Gastrocnemius medialis (tissue), 4 donors: ENCODE results near the gene GEMIN5. TPM values are rescaled to one million over a fixed set of nuclear protein-coding genes. Genes with fewer than 3 reads are reported as not detected.
A peak's percentile ranks its signal among the peaks of the same experiment; 100 is the strongest.

ENCODE experiments used
- ATAC-seq, 2 donors: fragments of 150-250 bp; one replicate each; pipeline ENCODE4 v1.9.1; 2016
- DNase-seq, 2 donors: peaks; one replicate each; pipeline ENCODE4 v3.0.0-alpha.2; 2019
- H3K27ac ChIP-seq, 4 donors: fragments of 200-600 bp; sonication (generic); 1 replicate in 1 of 4; 2 replicates in 3 of 4; pipeline ENCODE4 v1.5.1; 2016 to 2018; ENCODE audit warnings: mild to moderate bottlenecking in 2 of 4, moderate library complexity in 1 of 4
- H3K27me3 ChIP-seq, 3 donors: fragments of 200-600 bp; sonication (generic) in 2 of 3; 1 replicate in 1 of 3; 2 replicates in 2 of 3; pipeline versions ENCODE4 v1.5.1 to v1.6.0; 2016 to 2019; ENCODE audit warnings: mild to moderate bottlenecking in 1 of 3, moderate library complexity in 1 of 3
- H3K36me3 ChIP-seq, 2 donors: fragments of 200-600 bp; sonication (generic) in 1 of 2; one replicate each; pipeline ENCODE4 v1.5.1; 2017 to 2018
- H3K4me1 ChIP-seq, 2 donors: fragments of 200-600 bp; sonication (generic) in 1 of 2; one replicate each; pipeline ENCODE4 v1.5.1; 2016 to 2017; ENCODE audit warnings: mild to moderate bottlenecking in 2 of 2
- H3K4me3 ChIP-seq, 4 donors: fragments of 200-600 bp; sonication (generic) in 3 of 4; 1 replicate in 1 of 4; 2 replicates in 3 of 4; pipeline ENCODE4 v1.5.1; 2016 to 2019; ENCODE audit warnings: mild to moderate bottlenecking in 2 of 4
- H3K9me3 ChIP-seq, 3 donors: fragments of 200-600 bp; sonication (generic) in 2 of 3; 1 replicate in 1 of 3; 2 replicates in 2 of 3; pipeline ENCODE4 v1.5.1; 2016 to 2019
- POLR2A ChIP-seq, 2 donors: fragments of 450-650 bp; IDR thresholded peaks; one replicate each; pipeline ENCODE4 v1.6.1; 2017; ENCODE audit warnings: antibody characterized with exemption in 2 of 2, mild to moderate bottlenecking in 2 of 2, moderate library complexity in 2 of 2
- in situ Hi-C, 4 donors: fragments of 200-750 bp; cut with MboI; loops; one replicate each; pipeline versions ENCODE4 v1.15.0 to v1.8.0; 2017; ENCODE audit warnings: low sequenced_read_pairs in 4 of 4
- intact Hi-C: fragments of 100-400 bp; cut with DNase I; formaldehyde crosslinking; loops from one replicate; pipeline ENCODE4 v1.15.1; 2023; ENCODE audit warnings: low total_unique reads
- total RNA-seq, 4 donors: library from RNA; depleted of rRNA; stranded (reverse); fragments of >200 nt; gene quantifications; one replicate each; pipeline versions ENCODE4 v1.1.0 to v1.2.3, GENCODE V29; 2016
- TF ChIP-seq, protein P1 (sequence below), 5 experiments: fragments of 450-650 bp in 3 of 5; fragments of 200-600 bp in 2 of 5; sonication (generic) in 2 of 5; IDR thresholded peaks in 4 of 5; conservative IDR thresholded peaks in 1 of 5; 1 replicate in 4 of 5; 2 replicates in 1 of 5; pipeline ENCODE4 v1.5.1; 2016 to 2019; ENCODE audit warnings: antibody characterized with exemption in 5 of 5, mild to moderate bottlenecking in 3 of 5, moderate library complexity in 3 of 5

GEMIN5 gene
- total RNA-seq, 4 donors from 2014 or later: 17.4 to 25.3 (median 23.8) TPM

DNA sequence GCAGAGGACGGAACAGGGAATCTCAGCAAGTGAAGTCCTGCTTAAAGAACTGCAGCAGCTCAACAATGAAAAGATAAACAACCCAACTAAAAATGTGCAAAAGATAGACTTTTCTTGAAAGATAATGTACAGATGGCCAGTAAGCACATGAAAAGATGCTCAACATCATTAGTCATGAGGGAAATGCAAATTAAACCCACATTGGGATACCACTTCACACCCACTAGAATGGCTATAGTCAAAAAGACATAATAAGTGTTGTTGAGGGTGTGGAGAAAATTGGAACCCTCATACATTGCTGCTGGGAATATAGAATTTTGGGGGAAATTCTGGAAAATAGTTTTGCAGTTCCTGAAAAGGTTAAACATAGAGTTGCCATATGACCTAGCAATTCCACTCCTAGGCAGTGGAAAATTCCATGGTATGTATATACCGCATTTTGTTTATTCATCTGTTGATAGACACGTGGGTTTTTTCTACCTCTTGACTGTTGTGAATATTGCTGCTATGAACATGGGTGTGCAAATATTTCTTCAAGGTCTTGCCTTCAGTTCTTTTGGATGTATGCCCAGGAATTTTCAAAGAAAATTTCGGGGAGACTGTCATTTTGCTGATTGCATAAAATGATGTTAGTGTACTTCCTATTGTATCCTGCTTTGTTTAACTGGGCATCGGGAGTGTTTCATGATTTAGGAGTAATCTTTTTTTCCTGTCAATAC, 72.4 kb downstream of the GEMIN5 start:
- H3K9me3 ChIP-seq: no peaks in the 10 kb centered on the region
- DNase-seq (no peak), ATAC-seq (no peak)
- TF ChIP-seq, protein P1, sequence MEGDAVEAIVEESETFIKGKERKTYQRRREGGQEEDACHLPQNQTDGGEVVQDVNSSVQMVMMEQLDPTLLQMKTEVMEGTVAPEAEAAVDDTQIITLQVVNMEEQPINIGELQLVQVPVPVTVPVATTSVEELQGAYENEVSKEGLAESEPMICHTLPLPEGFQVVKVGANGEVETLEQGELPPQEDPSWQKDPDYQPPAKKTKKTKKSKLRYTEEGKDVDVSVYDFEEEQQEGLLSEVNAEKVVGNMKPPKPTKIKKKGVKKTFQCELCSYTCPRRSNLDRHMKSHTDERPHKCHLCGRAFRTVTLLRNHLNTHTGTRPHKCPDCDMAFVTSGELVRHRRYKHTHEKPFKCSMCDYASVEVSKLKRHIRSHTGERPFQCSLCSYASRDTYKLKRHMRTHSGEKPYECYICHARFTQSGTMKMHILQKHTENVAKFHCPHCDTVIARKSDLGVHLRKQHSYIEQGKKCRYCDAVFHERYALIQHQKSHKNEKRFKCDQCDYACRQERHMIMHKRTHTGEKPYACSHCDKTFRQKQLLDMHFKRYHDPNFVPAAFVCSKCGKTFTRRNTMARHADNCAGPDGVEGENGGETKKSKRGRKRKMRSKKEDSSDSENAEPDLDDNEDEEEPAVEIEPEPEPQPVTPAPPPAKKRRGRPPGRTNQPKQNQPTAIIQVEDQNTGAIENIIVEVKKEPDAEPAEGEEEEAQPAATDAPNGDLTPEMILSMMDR (IDR thresholded peaks at IDR 0.05 in 4 of 5, conservative IDR thresholded peaks at IDR 0.05 in 1 of 5): no peak
- no peak for TF ChIP-seq POLR2A (IDR thresholded peaks at IDR 0.05)
- H3K27me3 ChIP-seq: no peaks in the 10 kb centered on the region
- no peak overlapping the region for H3K27ac ChIP-seq
- H3K4me1 ChIP-seq: peaks cover 18 to 25% of the 10 kb centered on the region in 2 donors
- H3K4me3 ChIP-seq: no peak overlapping the region
- peaks cover 0 to 21% of the 10 kb centered on the region in 2 donors for H3K36me3 ChIP-seq
- intact Hi-C loops (no loop called here), in situ Hi-C loops (no loop called here)

- no peak overlapping the region for H3K4me3 ChIP-seq
- in situ Hi-C loops (no loop called here), intact Hi-C loops (loop anchor here (5.0 kb wide), 1 partner anchor 34 kb away; no protein-coding TSS in a partner anchor)
- H3K36me3 ChIP-seq: peaks cover 0 to 16% of the 10 kb centered on the region in 2 donors
- TF ChIP-seq, protein P1 (IDR thresholded peaks at IDR 0.05 in 4 of 5, conservative IDR thresholded peaks at IDR 0.05 in 1 of 5): no peak
- TF ChIP-seq POLR2A (IDR thresholded peaks at IDR 0.05): no peak
- ATAC-seq: no peak
- H3K27ac ChIP-seq: peak overlapping the region in 1 of 4 donors; percentile 14
- H3K9me3 ChIP-seq: no peaks in the 10 kb centered on the region
- DNase-seq: no peak
- H3K4me1 ChIP-seq: peaks cover 35 to 37% of the 10 kb centered on the region in 2 donors
- no peaks in the 10 kb centered on the region for H3K27me3 ChIP-seq
These were observed 74.5 kb downstream of the GEMIN5 start for GRCh38 chr5:154863291-154864080.

DNA sequence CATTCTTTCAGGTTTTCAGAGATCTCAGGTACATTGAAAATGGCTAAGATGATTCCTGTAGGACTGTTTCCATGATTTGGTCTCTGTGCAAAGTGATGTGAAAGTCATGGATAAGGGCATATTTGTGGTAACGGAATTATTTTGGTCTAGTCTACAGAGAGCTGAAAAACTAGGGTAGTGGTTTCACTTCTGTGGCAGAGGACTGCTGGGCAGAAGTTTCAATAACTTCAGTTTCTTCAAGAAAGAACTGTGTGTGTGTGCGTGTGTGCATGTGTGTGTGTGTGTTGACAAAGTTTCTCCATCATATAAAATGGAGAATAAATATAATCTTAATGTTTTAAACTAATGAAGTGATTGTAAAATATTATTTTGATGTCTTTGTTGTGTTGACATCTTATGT, 75.2 kb downstream of the GEMIN5 start:
- intact Hi-C loops (loop anchor here (5.0 kb wide), 1 partner anchor 35 kb away; no protein-coding TSS in a partner anchor), in situ Hi-C loops (no loop called here)
- Histone ChIP-seq H3K36me3 (peaks cover 0 to 16% of the 10 kb centered on the region in 2 donors), H3K9me3 (no peaks in the 10 kb centered on the region), H3K4me1 (peaks cover 35 to 37% of the 10 kb centered on the region in 2 donors), H3K27ac (no peak overlapping the region), H3K4me3 (no peak overlapping the region), H3K27me3 (no peaks in the 10 kb centered on the region)
- TF ChIP-seq POLR2A (IDR thresholded peaks at IDR 0.05): no peak
- TF ChIP-seq, protein P1 (IDR thresholded peaks at IDR 0.05 in 4 of 5, conservative IDR thresholded peaks at IDR 0.05 in 1 of 5): no peak
- DNase-seq (no peak), ATAC-seq (no peak)

- TF ChIP-seq, protein P1 (IDR thresholded peaks at IDR 0.05 in 4 of 5, conservative IDR thresholded peaks at IDR 0.05 in 1 of 5): no peak
- no peak for TF ChIP-seq POLR2A (IDR thresholded peaks at IDR 0.05)
- Histone ChIP-seq H3K36me3 (peaks cover 0 to 16% of the 10 kb centered on the region in 2 donors), H3K4me1 (peaks cover 36 to 38% of the 10 kb centered on the region in 2 donors), H3K4me3 (no peak overlapping the region), H3K9me3 (no peaks in the 10 kb centered on the region), H3K27me3 (no peaks in the 10 kb centered on the region), H3K27ac (peak overlapping the region in 1 of 4 donors; percentile 26)
- ATAC-seq: no peak
- in situ Hi-C loops (no loop called here), intact Hi-C loops (loop anchor here (5.0 kb wide), 1 partner anchor 35 kb away; no protein-coding TSS in a partner anchor)
- no peak for DNase-seq
These were observed 76.1 kb downstream of the GEMIN5 start for GRCh38 chr5:154861946-154862345.
